Measurements from ENCODE around the gene RAB11FIP4.
A peak's percentile ranks its signal among the peaks of the same experiment; 100 is the strongest.

RAB11FIP4 gene

DNA sequence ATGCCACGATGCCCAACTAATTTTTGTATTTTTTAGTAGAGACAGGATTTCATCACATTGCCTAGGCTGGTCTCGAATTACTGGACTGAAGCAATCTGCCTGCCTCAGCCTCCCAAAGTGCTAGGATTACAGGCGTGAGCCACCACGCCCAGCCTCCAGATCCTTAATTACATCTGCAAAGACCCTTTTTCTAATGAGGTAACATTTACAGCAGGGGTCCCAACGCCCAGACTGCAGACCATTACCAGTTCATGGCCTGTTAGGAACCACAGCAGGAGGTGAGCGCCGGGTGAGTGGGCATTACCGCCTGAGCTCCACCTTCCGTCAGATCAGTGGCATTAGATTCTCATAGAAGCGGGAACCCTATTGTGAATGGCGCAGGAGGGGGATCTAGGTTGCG lies 4.0 kb upstream of the RAB11FIP4 start:
- Histone ChIP-seq H3K27me3 (ENCODE audit: control insufficient read depth, insufficient read depth, low read length) (peaks cover 27% of the 10 kb centered on the region), H3K27ac (ENCODE audit: low read depth, low read length) (no peak overlapping the region), H3K4me1 (ENCODE audit: control insufficient read depth, insufficient read depth, low read length) (peaks cover 7% of the 10 kb centered on the region), H3K9ac (ENCODE audit: low read depth, low read length) (no peak overlapping the region), H3K36me3 (ENCODE audit: control insufficient read depth, insufficient read depth, low read length) (no peaks in the 10 kb centered on the region), H3K4me3 (ENCODE audit: low read depth, low read length) (no peak overlapping the region), H3K9me3 (ENCODE audit: control insufficient read depth, insufficient read depth, low read length) (no peaks in the 10 kb centered on the region)

- Histone ChIP-seq H3K36me3 (ENCODE audit: control insufficient read depth, insufficient read depth, low read length) (no peaks in the 10 kb centered on the region), H3K9me3 (ENCODE audit: control insufficient read depth, insufficient read depth, low read length) (no peaks in the 10 kb centered on the region), H3K4me3 (ENCODE audit: low read depth, low read length) (no peak overlapping the region), H3K27ac (ENCODE audit: low read depth, low read length) (no peak overlapping the region), H3K4me1 (ENCODE audit: control insufficient read depth, insufficient read depth, low read length) (peaks cover 7% of the 10 kb centered on the region), H3K9ac (ENCODE audit: low read depth, low read length) (no peak overlapping the region), H3K27me3 (ENCODE audit: control insufficient read depth, insufficient read depth, low read length) (peaks cover 34% of the 10 kb centered on the region)
These were observed 3.1 kb upstream of the RAB11FIP4 start for GRCh38 chr17:31388351-31388750.

- Histone ChIP-seq H3K36me3 (ENCODE audit: control insufficient read depth, insufficient read depth, low read length) (no peaks in the 10 kb centered on the region), H3K27ac (ENCODE audit: low read depth, low read length) (no peak overlapping the region), H3K4me3 (ENCODE audit: low read depth, low read length) (0 out of 2 replicates have a peak overlapping the region, but pooled peaks have one; percentile 14), H3K27me3 (ENCODE audit: control insufficient read depth, insufficient read depth, low read length) (peaks cover 34% of the 10 kb centered on the region), H3K9ac (ENCODE audit: low read depth, low read length) (no peak overlapping the region), H3K4me1 (ENCODE audit: control insufficient read depth, insufficient read depth, low read length) (peaks cover 7% of the 10 kb centered on the region), H3K9me3 (ENCODE audit: control insufficient read depth, insufficient read depth, low read length) (no peaks in the 10 kb centered on the region)
These were observed 2.5 kb upstream of the RAB11FIP4 start for GRCh38 chr17:31388770-31389656.

DNA sequence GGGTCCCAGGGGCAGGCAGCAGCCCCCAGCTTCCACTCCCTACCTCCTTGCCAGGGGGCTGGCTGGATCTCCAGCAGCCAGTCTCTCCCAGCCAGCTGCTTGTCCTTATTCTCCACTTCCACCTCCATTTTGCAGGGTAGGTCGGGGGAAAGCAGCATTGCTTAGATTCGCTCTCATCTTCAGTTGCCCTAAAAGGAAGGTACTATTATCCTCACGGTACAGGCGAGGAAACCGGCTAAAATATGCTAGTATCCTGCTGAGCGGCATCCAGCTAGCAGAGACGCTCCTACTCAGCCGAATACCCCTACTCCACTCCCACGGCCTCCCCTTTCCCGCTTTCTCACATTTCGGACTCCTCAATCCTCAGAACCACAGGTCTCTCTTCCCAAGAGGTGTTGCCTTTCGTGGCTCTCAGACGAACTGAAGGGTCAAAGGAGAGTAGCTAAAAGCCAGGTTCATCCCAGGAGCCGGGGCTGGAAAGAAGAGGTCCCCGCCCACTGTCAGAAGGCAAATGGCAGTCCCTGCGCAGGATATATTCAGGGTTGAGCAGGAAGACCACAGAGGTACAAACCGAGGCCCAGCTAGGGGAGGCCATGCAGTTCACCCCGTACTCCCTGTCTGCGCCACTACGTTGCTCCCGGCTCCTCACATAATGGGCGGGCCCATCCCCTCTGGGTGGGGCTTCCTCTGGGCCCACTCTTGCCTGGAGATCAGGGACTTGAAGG lies 1.7 kb upstream of the RAB11FIP4 start:
- no peaks in the 10 kb centered on the region for H3K36me3 ChIP-seq (ENCODE audit: control insufficient read depth, insufficient read depth, low read length)
- H3K9ac ChIP-seq (ENCODE audit: low read depth, low read length): no peak overlapping the region
- H3K9me3 ChIP-seq (ENCODE audit: control insufficient read depth, insufficient read depth, low read length): no peaks in the 10 kb centered on the region
- peaks cover 7% of the 10 kb centered on the region for H3K4me1 ChIP-seq (ENCODE audit: control insufficient read depth, insufficient read depth, low read length)
- no peak overlapping the region for H3K27ac ChIP-seq (ENCODE audit: low read depth, low read length)
- 0 out of 2 replicates have a peak overlapping the region, but pooled peaks have one; percentile 14 for H3K4me3 ChIP-seq (ENCODE audit: low read depth, low read length)
- peaks cover 34% of the 10 kb centered on the region for H3K27me3 ChIP-seq (ENCODE audit: control insufficient read depth, insufficient read depth, low read length)

DNA sequence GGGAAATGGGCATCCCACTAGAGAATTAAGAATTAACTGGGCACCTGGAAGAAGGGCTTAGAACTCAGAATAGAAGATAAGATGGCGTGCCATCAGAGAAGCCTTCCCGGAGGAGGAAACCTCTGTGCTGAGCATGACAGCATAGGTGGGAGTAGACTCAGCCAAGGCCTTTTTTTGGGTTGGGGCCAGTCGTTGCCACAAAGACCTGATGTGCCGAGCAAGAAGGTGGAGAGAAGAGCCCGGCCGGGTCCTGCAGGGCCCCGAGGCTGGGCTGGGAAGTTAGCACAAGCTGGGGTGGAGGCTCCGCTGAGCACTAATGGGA lies 1.1 kb upstream of the RAB11FIP4 start:
- H3K27me3 ChIP-seq (ENCODE audit: control insufficient read depth, insufficient read depth, low read length): peaks cover 34% of the 10 kb centered on the region
- H3K27ac ChIP-seq (ENCODE audit: low read depth, low read length): no peak overlapping the region
- no peak overlapping the region for H3K4me3 ChIP-seq (ENCODE audit: low read depth, low read length)
- H3K36me3 ChIP-seq (ENCODE audit: control insufficient read depth, insufficient read depth, low read length): no peaks in the 10 kb centered on the region
- no peak overlapping the region for H3K9ac ChIP-seq (ENCODE audit: low read depth, low read length)
- peaks cover 7% of the 10 kb centered on the region for H3K4me1 ChIP-seq (ENCODE audit: control insufficient read depth, insufficient read depth, low read length)
- H3K9me3 ChIP-seq (ENCODE audit: control insufficient read depth, insufficient read depth, low read length): no peaks in the 10 kb centered on the region

DNA sequence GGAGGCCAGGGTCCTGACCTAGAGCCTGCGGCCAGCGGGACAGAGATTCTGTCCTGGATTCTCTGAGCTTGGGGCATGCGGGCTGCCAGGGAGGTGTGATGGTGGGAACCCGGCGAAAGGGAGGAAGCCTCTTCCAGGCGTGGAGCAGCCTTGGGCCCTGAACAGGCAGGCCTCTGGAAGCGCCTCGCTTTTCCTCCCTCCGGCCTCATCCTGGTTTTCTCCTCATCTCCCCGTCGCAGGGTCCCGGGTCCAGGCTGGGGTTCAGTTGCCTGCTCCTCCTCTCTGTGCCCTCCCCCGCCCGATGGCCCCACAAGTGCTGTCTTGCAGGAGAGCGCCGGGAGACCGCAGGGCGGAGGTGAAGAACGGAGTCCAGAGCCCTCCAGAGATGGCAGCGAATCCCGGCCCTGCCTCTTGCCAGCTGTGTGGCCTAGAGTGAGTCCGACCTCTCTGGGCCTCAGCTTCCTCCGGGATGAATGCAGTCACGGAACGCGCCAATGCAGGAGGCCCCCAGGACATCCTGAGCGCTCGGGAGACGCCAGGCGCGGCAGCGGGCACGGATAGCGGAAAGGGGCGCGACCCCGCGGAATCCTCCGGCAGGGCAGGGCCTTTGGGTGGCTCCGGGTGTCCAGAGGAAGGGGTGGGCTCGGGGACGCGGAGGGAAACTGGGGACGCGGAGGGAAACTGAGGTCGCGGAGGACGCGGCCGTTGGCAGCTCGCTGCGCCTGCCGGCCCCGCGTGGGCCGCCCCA lies 553 bp upstream of the RAB11FIP4 start:
- Histone ChIP-seq H3K9me3 (ENCODE audit: control insufficient read depth, insufficient read depth, low read length) (no peaks in the 10 kb centered on the region), H3K27ac (ENCODE audit: low read depth, low read length) (no peak overlapping the region), H3K4me1 (ENCODE audit: control insufficient read depth, insufficient read depth, low read length) (peaks cover 7% of the 10 kb centered on the region), H3K36me3 (ENCODE audit: control insufficient read depth, insufficient read depth, low read length) (no peaks in the 10 kb centered on the region), H3K9ac (ENCODE audit: low read depth, low read length) (no peak overlapping the region), H3K4me3 (ENCODE audit: low read depth, low read length) (peak overlapping the region; percentile 61), H3K27me3 (ENCODE audit: control insufficient read depth, insufficient read depth, low read length) (peaks cover 34% of the 10 kb centered on the region)

DNA sequence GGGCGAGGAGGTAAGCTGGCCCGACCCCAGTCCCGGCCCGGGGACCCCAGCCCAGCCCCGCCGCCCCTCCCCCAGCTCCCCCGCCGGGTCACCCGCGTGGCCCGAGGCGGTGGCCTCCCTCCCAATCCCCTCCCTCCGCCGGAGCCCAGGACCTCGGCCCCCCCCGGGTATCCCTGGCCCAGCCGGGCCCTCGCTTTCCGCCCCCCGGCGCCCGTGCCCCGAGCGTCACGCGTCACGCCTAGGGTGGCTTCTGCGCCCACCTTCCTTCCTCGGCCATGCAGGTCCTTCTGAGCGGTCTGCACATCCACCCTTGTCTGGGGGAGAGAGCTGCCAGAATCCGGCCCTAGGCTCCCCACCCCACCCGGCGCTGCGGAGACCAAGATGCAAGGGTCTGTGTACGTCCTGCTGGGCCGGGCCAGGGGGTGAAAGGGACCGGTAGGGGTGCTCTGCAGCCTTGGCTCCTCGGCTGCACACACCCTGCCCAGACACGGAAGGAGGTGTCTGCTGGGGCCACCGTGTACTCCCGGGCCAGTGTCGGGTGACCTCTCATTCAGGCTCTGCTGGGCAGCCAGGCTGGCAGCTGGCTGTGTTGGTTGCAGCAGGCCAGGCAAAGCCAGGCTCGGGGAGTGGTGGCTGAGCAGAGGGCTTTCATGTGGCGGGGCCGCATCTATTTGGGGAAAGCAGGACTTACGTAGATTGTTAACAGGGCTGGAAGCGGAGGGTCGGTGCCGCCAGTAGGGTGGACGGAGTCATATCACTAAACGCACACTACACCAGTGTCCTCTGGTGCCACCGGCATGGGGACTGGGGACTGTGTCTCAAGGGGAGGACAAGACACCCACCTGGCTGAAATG lies 754 bp downstream of the RAB11FIP4 start:
- H3K4me3 ChIP-seq (ENCODE audit: low read depth, low read length): peak overlapping the region; percentile 53
- no peaks in the 10 kb centered on the region for H3K9me3 ChIP-seq (ENCODE audit: control insufficient read depth, insufficient read depth, low read length)
- H3K27ac ChIP-seq (ENCODE audit: low read depth, low read length): no peak overlapping the region
- peaks cover 34% of the 10 kb centered on the region for H3K27me3 ChIP-seq (ENCODE audit: control insufficient read depth, insufficient read depth, low read length)
- no peak overlapping the region for H3K9ac ChIP-seq (ENCODE audit: low read depth, low read length)
- peaks cover 7% of the 10 kb centered on the region for H3K4me1 ChIP-seq (ENCODE audit: control insufficient read depth, insufficient read depth, low read length)
- H3K36me3 ChIP-seq (ENCODE audit: control insufficient read depth, insufficient read depth, low read length): no peaks in the 10 kb centered on the region

DNA sequence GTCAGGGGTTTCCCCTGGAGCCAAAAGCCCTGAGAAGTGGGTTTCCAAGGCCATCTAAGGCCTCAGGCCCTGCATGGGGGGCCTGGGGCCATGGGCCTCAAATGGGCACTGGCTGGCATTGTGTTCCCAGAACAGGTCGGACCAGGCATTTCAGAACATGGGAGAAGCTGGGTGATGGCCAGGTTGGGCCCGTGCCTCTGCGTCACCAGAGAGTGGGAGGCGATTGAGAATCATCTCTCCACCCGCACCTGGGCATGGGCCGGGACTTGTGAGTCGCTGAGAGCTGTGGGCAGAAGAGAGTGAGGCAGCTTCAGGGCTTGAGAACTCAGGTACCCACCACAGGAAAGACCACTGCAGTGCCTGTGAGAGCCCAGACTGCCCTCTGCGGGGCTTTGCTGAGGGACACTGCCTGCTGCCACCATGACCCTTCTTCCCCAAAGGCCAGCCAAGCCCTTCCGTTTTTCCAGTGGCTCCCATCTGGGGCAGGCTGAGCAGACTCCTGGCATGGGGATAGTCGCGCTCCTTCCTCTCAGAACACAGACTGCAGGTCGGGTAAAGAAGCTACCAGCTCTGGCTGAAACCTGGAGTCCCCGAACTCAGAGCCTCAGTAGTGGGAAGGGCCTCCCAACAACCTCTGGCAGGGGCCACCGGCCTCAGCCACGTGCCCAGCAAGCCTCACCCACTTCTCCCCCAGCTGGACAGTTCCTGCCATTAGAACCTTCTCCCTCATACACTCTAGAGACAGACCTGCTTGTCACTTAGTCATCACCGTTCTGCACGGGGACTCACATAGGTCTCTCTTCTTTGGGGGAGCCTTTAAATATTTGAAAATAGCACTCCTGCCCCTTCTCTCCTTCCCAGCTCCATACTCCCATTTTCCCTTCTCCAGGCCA lies 1.6 kb downstream of the RAB11FIP4 start:
- Histone ChIP-seq H3K4me3 (ENCODE audit: low read depth, low read length) (peak overlapping the region; percentile 53; the same call in 1 of the 2 replicates), H3K27me3 (ENCODE audit: control insufficient read depth, insufficient read depth, low read length) (peaks cover 34% of the 10 kb centered on the region), H3K27ac (ENCODE audit: low read depth, low read length) (no peak overlapping the region), H3K4me1 (ENCODE audit: control insufficient read depth, insufficient read depth, low read length) (peaks cover 7% of the 10 kb centered on the region), H3K9me3 (ENCODE audit: control insufficient read depth, insufficient read depth, low read length) (no peaks in the 10 kb centered on the region), H3K9ac (ENCODE audit: low read depth, low read length) (no peak overlapping the region), H3K36me3 (ENCODE audit: control insufficient read depth, insufficient read depth, low read length) (no peaks in the 10 kb centered on the region)

DNA sequence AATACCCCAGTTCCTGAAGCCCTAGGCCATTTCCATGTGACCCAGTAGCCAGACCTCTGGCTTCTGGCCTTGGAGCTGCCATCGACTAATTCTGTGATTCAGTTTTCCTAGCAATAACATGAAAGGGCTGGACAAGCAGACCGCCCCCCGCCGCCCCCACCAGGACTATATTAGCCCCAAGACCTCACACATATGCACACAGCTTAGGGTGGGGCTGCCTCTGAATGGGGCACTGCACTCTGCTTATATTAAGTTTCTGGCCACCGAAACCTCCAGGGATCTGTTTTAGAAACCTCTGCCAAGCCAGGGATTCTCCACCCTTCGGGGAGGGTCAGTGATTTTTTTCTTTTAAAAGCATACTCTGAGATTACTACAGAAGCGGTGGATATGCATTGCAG lies 2.3 kb downstream of the RAB11FIP4 start:
- no peaks in the 10 kb centered on the region for H3K36me3 ChIP-seq (ENCODE audit: control insufficient read depth, insufficient read depth, low read length)
- H3K9ac ChIP-seq (ENCODE audit: low read depth, low read length): no peak overlapping the region
- no peaks in the 10 kb centered on the region for H3K9me3 ChIP-seq (ENCODE audit: control insufficient read depth, insufficient read depth, low read length)
- H3K4me3 ChIP-seq (ENCODE audit: low read depth, low read length): no peak overlapping the region
- peaks cover 34% of the 10 kb centered on the region for H3K27me3 ChIP-seq (ENCODE audit: control insufficient read depth, insufficient read depth, low read length)
- no peak overlapping the region for H3K27ac ChIP-seq (ENCODE audit: low read depth, low read length)
- peaks cover 7% of the 10 kb centered on the region for H3K4me1 ChIP-seq (ENCODE audit: control insufficient read depth, insufficient read depth, low read length)

Measured in HUES48 (cell line).